Measurements from ENCODE around the gene MEGF8. TPM values are rescaled to one million over a fixed set of nuclear protein-coding genes. Genes with fewer than 3 reads are reported as not detected.

The MEGF8 gene
- total and polyA plus RNA-seq, 2 of the 8 experiments (the other 6 are each of a cell fraction or from before 2014, with no cell fraction given): 13.0 to 23.7 TPM

DNA sequence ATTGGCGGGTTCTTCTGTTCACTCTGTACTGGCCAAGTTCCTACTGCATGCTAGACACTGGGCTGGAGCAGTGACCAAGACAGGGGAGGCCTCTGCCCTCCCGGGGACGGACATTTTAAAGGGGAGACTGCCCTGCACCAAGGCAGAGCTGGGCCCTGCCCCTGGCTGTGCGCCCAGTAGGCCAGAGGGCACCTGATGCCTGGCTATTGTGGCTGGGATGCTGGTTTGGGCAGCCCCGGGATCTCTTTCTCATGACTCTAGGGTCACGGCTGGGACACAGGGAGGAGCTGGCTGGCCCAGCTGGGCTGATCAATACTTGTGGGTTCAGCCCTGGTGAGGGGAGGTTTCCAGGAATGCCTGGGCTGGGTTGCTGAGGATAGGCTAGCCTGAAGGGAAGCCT, 84.0 kb downstream of the MEGF8 start (continued):
- TF ChIP-seq YY1 (IDR thresholded peaks at IDR 0.05; ENCODE audit: low read depth, low read length) (no peak), SP4 (IDR thresholded peaks at IDR 0.05; ENCODE audit: low read length) (no peak), EZH2 (IDR thresholded peaks at IDR 0.05; ENCODE audit: low read depth, low read length, severe bottlenecking) (no peak)
- TF ChIP-seq, protein P1, sequence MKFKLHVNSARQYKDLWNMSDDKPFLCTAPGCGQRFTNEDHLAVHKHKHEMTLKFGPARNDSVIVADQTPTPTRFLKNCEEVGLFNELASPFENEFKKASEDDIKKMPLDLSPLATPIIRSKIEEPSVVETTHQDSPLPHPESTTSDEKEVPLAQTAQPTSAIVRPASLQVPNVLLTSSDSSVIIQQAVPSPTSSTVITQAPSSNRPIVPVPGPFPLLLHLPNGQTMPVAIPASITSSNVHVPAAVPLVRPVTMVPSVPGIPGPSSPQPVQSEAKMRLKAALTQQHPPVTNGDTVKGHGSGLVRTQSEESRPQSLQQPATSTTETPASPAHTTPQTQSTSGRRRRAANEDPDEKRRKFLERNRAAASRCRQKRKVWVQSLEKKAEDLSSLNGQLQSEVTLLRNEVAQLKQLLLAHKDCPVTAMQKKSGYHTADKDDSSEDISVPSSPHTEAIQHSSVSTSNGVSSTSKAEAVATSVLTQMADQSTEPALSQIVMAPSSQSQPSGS (IDR thresholded peaks at IDR 0.05; ENCODE audit: low read length): no peak
